ENCODE measurements around the gene ANKIB1. TPM values are rescaled to one million over a fixed set of nuclear protein-coding genes. Genes with fewer than 3 reads are reported as not detected.

The ANKIB1 gene
- total RNA-seq, 1 donor from 2014 or later, result 48.0 TPM

GRCh38 chr7:92447345-92448204 is 201.8 kb downstream of the ANKIB1 start, which contains the start of gene GATAD1:
GATAD1 (plus strand) TSS chr7:92447482; CDS start chr7:92447730, 248 bp downstream.
- Histone ChIP-seq H3K27ac (peak within 1 kb of the TSS; percentile 99), H3K4me1 (peaks cover 16% of the 10 kb centered on the region), H3K36me3 (peaks cover 33% of the 10 kb centered on the region), H3K27me3 (ENCODE audit: low read depth) (no peaks in the 10 kb centered on the region), H3K4me3 (peak within 1 kb of the TSS; percentile 98), H3K9me3 (no peaks in the 10 kb centered on the region)
- intact Hi-C loops (cut with DNase I), result no loop called here
- TF ChIP-seq CTCF (IDR thresholded peaks at IDR 0.05), result peak; percentile 96
- ATAC-seq (peak; percentile 98 to 99), DNase-seq (peak; percentile 93)

- Histone ChIP-seq H3K9me3 (no peaks in the 10 kb centered on the region), H3K4me3 (peak overlapping the region; percentile 98), H3K36me3 (peaks cover 40% of the 10 kb centered on the region), H3K4me1 (peaks cover 16% of the 10 kb centered on the region), H3K27me3 (ENCODE audit: low read depth) (no peaks in the 10 kb centered on the region), H3K27ac (peak overlapping the region; percentile 99)
- TF ChIP-seq CTCF (IDR thresholded peaks at IDR 0.05), result peak; percentile 40
- peak; percentile 75 to 82 for ATAC-seq
- DNase-seq, result peak; percentile 72
- intact Hi-C loops (cut with DNase I), result no loop called here
Measured at GRCh38 chr7:92448205-92448747, 202.5 kb downstream of the ANKIB1 start.

Small RNA genes lying within 50 kb of the gene (microRNA-seq; reads per million reads assigned to microRNA genes)
- not detected for gene MIR1285-1 (ENCODE audit: borderline number of aligned reads)

Other genes with a start within 250 kb of the ANKIB1 start
- 129 TPM for gene CYP51A1, start 111.5 kb upstream of the ANKIB1 start, total RNA-seq
- not detected for gene LRRD1, start 66.8 kb upstream of the ANKIB1 start, total RNA-seq
- gene KRIT1, start 60 bp upstream of the ANKIB1 start, total RNA-seq, result 49.0 TPM
- 39.9 TPM for gene GATAD1, start 201.5 kb downstream of the ANKIB1 start, total RNA-seq
- not detected for gene ERVW-1, start 232.0 kb downstream of the ANKIB1 start, total RNA-seq